GM10248 (cell line): Measurements from ENCODE around the gene GREB1L.

Experiments used
- CTCF ChIA-PET: fragments of 300-600 bp; sonication (Branson Sonifier 250); formaldehyde crosslinking; extraction: SDS; loops from one replicate; lab custom pipeline; 2021; ENCODE audit warnings: antibody characterized with exemption; lab: Yijun Ruan, JAX
- POLR2A ChIA-PET: fragments of 350-650 bp; sonication (Branson Sonifier 250); formaldehyde crosslinking; extraction: SDS; loops from one replicate; lab custom pipeline; 2020; ENCODE audit warnings: antibody characterized with exemption; lab: Yijun Ruan, JAX
- DNase-seq: peaks from one replicate; pipeline ENCODE4 v3.0.0; 2012; ENCODE audit errors: extremely low spot score
- CTCF ChIP-seq: IDR thresholded peaks from 2 replicates; pipeline ENCODE4 v1.5.1; 2012; ENCODE audit warnings: mild to moderate bottlenecking, low read depth; ENCODE audit errors: extremely low read depth, missing control alignments, control extremely low read depth

The GREB1L gene

DNA sequence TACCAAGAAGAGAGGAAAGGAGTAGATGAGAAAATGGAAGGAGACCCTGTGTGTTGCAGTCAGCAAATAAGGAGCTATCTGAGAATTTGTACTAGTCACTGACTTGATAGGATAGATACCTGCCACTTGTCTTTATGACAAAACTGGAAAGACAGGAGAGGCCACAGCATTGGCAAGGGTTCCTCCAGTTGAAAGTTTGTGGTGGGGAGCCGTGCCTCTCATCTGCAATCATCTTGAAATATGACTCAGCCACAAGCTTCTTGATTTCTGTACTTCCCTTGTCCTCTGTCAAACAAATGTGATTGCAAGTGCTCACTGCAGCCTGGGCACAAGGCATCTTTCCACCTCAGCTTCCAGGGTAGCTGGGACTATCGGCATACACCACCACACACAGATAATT, 99.1 kb downstream of the GREB1L start:
- CTCF ChIA-PET = no interaction called here
- POLR2A ChIA-PET = no interaction called here
- no peak for DNase-seq

DNA sequence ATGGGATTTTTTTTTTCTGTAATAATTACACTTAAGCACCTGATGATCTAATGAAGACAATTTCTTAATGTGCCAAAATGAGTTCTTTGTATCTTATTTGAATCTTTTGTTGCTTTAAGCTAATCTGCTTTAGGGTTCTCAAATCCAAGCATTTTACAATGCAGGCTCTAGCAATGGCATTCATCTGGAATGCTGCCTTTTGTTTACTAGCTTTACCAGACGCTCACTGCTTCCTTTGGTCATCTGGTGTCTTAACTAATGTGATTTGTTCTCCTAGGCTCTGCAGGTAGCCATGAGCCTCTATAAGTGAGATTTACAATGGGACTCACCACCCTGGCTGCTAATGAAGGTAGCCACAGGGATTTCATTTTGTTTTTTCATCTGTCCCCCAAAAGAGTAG, 100.3 kb downstream of the GREB1L start:
- POLR2A ChIA-PET = no interaction called here
- no peak for TF ChIP-seq CTCF
- no peak for DNase-seq
- CTCF ChIA-PET = no interaction called here

More for the DNA sequence above, 99.1 kb downstream of the GREB1L start:
- TF ChIP-seq CTCF = no peak

DNA sequence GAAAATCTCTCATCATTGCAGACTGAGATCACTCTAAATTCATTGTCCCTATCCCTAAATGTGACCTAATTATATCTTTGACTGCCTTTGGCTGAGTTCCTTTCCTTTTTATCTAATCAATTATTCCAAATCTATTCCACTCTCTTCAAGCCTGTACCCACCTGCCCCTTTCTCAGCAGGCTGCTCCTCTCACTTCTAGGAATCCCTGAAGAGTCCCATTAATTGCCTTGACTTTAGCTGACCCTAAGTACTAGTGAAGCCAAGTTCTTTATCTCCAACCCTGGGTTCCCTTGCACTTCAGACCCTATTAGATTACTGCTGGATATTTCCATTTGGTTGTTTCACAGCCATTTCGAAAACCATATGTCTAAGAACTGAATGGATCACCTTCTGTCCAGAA, 102.8 kb downstream of the GREB1L start:
- ChIA-PET CTCF (no interaction called here), POLR2A (no interaction called here)
- TF ChIP-seq CTCF = no peak
- no peak for DNase-seq

DNA sequence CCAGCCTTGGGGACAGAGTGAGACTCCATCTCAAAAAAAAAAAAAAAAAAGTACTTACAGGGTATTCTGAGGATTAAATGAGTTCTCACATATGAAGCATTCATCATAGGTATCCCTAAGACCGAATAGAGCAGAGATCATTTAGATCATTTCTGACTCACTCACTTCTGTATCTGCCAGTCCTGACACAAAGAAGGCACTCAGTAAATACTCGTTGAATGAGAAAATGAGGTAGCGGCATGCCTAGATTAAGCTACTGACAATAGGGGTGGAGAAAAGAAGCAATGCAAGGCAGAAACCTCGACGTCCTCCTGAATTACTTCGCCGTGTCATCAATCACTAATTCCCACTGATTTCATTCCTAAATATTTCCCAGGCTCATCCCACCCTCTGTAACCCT, 103.8 kb downstream of the GREB1L start:
- ChIA-PET POLR2A (no interaction called here), CTCF (no interaction called here)
- no peak for TF ChIP-seq CTCF
- no peak for DNase-seq

DNA sequence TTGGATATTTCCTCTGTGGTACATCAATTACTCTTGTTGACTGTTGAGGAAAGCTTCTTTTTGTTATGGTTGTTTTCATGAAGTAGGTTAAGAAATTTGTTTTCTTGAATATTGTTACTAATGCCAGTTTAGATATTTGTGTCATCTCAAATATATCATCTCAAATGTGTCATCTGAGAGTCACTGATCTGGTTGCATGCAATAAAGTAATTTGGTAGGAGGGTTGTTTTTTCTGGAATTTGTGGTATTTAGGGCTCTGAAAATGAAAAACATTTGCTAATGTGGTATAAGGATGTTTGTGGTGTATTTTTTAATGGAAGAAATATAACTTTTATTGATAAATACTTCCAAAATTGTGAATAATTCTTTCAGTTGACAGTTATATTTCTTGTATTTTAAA, 117.7 kb downstream of the GREB1L start:
- CTCF ChIA-PET = interaction anchor here (1.6 kb wide), 1 partner anchor 9 kb away, joined by 3 read pairs; no protein-coding TSS in a partner anchor
- POLR2A ChIA-PET = no interaction called here

DNA sequence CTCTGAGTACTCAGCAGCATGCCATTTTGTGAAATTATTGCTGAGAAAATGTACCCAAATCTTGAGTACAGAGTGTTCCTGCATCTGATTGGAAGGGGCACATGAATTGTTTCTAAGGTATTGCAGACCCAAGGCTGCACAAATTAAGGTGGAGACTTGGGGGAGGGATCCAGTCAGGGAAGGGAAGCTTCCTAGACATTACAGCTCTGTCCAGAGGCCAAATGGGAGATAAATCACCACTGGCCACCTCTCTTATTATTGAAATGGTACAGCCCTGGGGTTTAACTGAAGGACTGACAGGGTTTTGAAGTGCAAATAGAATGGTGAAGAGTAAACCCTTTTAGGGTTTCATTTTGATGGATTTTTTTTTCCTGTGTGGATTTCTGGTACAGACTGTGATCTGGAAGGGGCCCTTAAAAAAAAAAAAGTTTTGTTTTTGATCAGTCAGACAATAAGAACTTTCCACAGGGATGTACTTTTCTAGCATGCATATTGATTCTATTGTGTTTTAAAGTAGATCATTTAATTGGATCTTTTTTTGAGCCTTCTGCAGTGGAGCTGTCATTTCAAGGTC, 119.4 kb downstream of the GREB1L start:
- ChIA-PET POLR2A (no interaction called here), CTCF (interaction anchor here (1.6 kb wide), 1 partner anchor 11 kb away, joined by 3 read pairs; no protein-coding TSS in a partner anchor)
- TF ChIP-seq CTCF = no peak
- no peak for DNase-seq

More for the DNA sequence above, 117.7 kb downstream of the GREB1L start:
- DNase-seq = no peak
- TF ChIP-seq CTCF = no peak
